Ectodermal cell (in vitro differentiated cells): ENCODE results near the gene MPPED2. TPM values are rescaled to one million over a fixed set of nuclear protein-coding genes. Genes with fewer than 3 reads are reported as not detected.
A peak's percentile ranks its signal among the peaks of the same experiment; 100 is the strongest.

Source experiments
- H3K27ac ChIP-seq: 2 replicates; pipeline ENCODE4 v1.7.0; 2013; ENCODE audit warnings: mild to moderate bottlenecking, low read depth, low read length; ENCODE audit not compliant: insufficient read depth, poor library complexity, severe bottlenecking
- H3K27me3 ChIP-seq: 2 replicates; pipeline ENCODE4 v1.7.0; 2013; ENCODE audit warnings: mild to moderate bottlenecking, low read length; ENCODE audit not compliant: insufficient read depth, control insufficient read depth, poor library complexity, severe bottlenecking
- H3K36me3 ChIP-seq: one replicate; pipeline ENCODE4 v1.7.0; 2013; ENCODE audit warnings: low read length; ENCODE audit not compliant: control insufficient read depth, insufficient read depth
- H3K4me1 ChIP-seq: one replicate; pipeline ENCODE4 v1.7.0; 2013; ENCODE audit warnings: low read length; ENCODE audit not compliant: control insufficient read depth, insufficient read depth
- H3K4me3 ChIP-seq: 2 replicates; pipeline ENCODE4 v1.7.0; 2013; ENCODE audit warnings: low read depth, low read length, control low read depth; ENCODE audit not compliant: insufficient read depth
- H3K9me3 ChIP-seq: 2 replicates; pipeline ENCODE4 v1.7.0; 2013; ENCODE audit warnings: mild to moderate bottlenecking, low read length, moderate library complexity; ENCODE audit not compliant: control insufficient read depth
- WGBS, 2 experiments: methylation state at CpG; one replicate each; pipeline ENCODE4 v1.1.7; 2013; ENCODE audit warnings: missing lambda C conversion rate in 2 of 2; 5-methylcytosine and 5-hydroxymethylcytosine counted together
- polyA plus RNA-seq, 4 experiments: library from polyadenylated mRNA; stranded (reverse); fragments of 50-300 nt; gene quantifications; one replicate each; pipeline ENCODE4 v1.2.3, GENCODE V29; 2013

Gene MPPED2, protein sequence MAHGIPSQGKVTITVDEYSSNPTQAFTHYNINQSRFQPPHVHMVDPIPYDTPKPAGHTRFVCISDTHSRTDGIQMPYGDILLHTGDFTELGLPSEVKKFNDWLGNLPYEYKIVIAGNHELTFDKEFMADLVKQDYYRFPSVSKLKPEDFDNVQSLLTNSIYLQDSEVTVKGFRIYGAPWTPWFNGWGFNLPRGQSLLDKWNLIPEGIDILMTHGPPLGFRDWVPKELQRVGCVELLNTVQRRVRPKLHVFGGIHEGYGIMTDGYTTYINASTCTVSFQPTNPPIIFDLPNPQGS
- polyA plus RNA-seq (2013, experiment 1 of 4): 1.00 TPM
- 1.1 TPM for polyA plus RNA-seq (2013, experiment 2 of 4)
- polyA plus RNA-seq (2013, experiment 3 of 4): 1.2 TPM
- 1.3 TPM for polyA plus RNA-seq (2013, experiment 4 of 4)

DNA sequence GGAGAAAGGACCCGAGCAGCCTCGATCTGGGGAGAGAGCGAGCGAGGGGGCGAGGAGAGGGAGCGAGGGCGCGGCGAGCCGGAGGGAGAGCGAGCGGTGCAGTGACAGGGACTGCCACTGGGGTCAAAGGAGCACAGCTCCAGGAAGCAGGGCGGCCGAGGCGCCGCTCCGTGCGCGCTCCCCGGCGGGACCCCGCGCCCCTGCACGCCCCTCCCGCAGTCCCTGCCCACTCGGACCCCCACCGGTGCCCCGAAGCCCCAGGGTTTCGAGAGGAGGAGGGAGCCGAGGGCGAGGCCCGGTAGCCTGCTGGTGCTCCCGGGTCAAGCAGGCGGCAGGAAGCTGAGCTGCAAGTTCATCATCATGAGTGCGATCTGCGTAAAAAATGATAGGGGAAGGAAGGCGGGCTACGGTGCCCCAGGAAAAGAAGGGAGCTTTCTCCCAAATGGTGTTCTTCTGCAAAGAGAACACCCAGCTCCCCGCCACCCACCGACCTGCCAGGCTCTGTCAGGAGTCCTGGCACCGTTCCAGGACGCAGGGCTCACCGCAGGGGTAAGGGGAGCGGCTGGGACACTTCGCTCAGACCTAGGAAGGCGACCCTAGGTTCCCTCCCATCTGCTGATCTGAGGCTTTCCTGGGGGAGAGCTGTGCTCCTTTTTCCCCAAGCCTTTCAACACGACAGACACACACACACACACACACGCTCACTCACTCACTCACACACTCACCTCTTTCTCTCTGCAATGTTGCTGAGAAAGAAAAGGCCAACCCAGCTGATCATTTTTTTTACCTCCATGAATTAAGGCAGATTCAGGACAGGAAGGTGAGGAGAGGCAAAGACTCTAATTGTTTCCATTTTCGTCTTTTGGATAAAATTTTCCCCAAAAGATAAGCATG, at the start of gene MPPED2:
TSS of gene MPPED2 (minus strand) at position 103 of the 894 bp plus-strand sequence. CDS start 5,980 bp downstream, outside the sequence.
- Histone ChIP-seq H3K27me3 (peaks cover 71% of the 10 kb centered on the region), H3K4me1 (no peaks in the 10 kb centered on the region), H3K9me3 (no peaks in the 10 kb centered on the region), H3K4me3 (peak within 1 kb of the TSS; percentile 59), H3K27ac (no peak within 1 kb of the TSS), H3K36me3 (no peaks in the 10 kb centered on the region)
- WGBS, 2 experiments: 2% methylated on average over 49 of the region's 49 CpGs

GRCh38 chr11:30635401-30635989, 49.3 kb upstream of the MPPED2 start:
- 40 to 47% methylated on average over 13 of the region's 13 CpGs for WGBS, 2 experiments
- Histone ChIP-seq H3K27me3 (no peaks in the 10 kb centered on the region), H3K9me3 (no peaks in the 10 kb centered on the region), H3K36me3 (no peaks in the 10 kb centered on the region), H3K27ac (no peak overlapping the region), H3K4me1 (peaks cover 5% of the 10 kb centered on the region), H3K4me3 (no peak overlapping the region)

GRCh38 chr11:30631148-30631547, 45.0 kb upstream of the MPPED2 start:
- H3K27ac ChIP-seq: no peak overlapping the region
- H3K4me3 ChIP-seq: no peak overlapping the region
- WGBS, 2 experiments: 87 to 97% methylated on average over 3 of the region's 3 CpGs
- H3K36me3 ChIP-seq: no peaks in the 10 kb centered on the region
- no peaks in the 10 kb centered on the region for H3K9me3 ChIP-seq
- H3K4me1 ChIP-seq: peaks cover 5% of the 10 kb centered on the region
- no peaks in the 10 kb centered on the region for H3K27me3 ChIP-seq

DNA sequence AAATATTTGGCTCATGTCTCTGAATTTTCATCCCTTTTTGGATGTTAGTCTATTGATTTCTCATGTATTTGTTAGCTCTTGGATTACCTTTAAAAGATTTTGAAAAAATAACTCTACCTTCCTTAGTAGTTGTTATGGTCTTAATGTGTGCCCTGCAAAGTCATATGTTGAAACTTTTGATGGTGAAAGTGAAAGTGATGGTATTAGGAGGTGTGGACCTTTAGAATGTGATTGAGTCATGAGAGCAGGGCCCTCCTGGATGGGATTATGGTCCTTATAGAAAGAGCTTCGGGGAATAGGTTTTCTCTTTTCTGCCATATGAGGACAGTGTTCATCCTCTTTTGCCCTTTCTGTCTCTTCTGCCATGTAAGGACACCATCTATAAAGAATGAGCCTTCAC, 33.6 kb upstream of the MPPED2 start:
- 95 to 100% methylated on average over 1 of the region's 1 CpG for WGBS, 2 experiments
- no peak overlapping the region for H3K4me3 ChIP-seq
- no peak overlapping the region for H3K27ac ChIP-seq
- no peaks in the 10 kb centered on the region for H3K9me3 ChIP-seq
- no peaks in the 10 kb centered on the region for H3K4me1 ChIP-seq
- H3K27me3 ChIP-seq: no peaks in the 10 kb centered on the region
- H3K36me3 ChIP-seq: no peaks in the 10 kb centered on the region

- no peaks in the 10 kb centered on the region for H3K27me3 ChIP-seq
- no peaks in the 10 kb centered on the region for H3K4me1 ChIP-seq
- H3K27ac ChIP-seq: no peak overlapping the region
- H3K9me3 ChIP-seq: no peaks in the 10 kb centered on the region
- H3K4me3 ChIP-seq: no peak overlapping the region
- no peaks in the 10 kb centered on the region for H3K36me3 ChIP-seq
Measured at GRCh38 chr11:30617762-30618161, 31.6 kb upstream of the MPPED2 start.

DNA sequence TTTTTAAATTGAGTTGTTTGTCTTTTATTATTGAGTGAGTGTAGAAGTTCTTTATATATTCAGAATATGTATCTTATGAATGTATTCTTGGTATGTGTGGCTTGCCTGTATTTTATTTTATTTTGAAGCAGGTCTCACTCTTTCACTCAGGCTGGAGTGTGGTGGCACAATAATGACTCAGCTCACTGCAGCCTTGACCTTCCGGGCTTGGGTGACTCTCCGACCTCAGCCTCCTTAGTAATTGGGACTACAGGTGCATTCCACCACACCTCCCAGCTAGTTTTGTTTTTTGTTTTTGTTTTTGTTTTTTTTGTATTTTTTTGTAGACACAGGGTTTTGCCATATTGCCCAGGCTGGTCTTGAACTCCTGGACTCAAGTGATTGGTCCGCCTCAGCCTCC, 24.5 kb upstream of the MPPED2 start:
- no peak overlapping the region for H3K4me3 ChIP-seq
- no peaks in the 10 kb centered on the region for H3K36me3 ChIP-seq
- no peak overlapping the region for H3K27ac ChIP-seq
- WGBS, 2 experiments: 82 to 84% methylated on average over 3 of the region's 3 CpGs
- no peaks in the 10 kb centered on the region for H3K9me3 ChIP-seq
- no peaks in the 10 kb centered on the region for H3K4me1 ChIP-seq
- H3K27me3 ChIP-seq: no peaks in the 10 kb centered on the region

GRCh38 chr11:30608534-30608933, 22.4 kb upstream of the MPPED2 start:
- Histone ChIP-seq H3K27ac (no peak overlapping the region), H3K9me3 (no peaks in the 10 kb centered on the region), H3K4me1 (no peaks in the 10 kb centered on the region)

GRCh38 chr11:30605036-30605605, 19.0 kb upstream of the MPPED2 start:
- 89 to 94% methylated on average over 3 of the region's 3 CpGs for WGBS, 2 experiments
- Histone ChIP-seq H3K27ac (no peak overlapping the region), H3K4me3 (no peak overlapping the region), H3K9me3 (no peaks in the 10 kb centered on the region), H3K36me3 (no peaks in the 10 kb centered on the region), H3K27me3 (no peaks in the 10 kb centered on the region), H3K4me1 (no peaks in the 10 kb centered on the region)

More at GRCh38 chr11:30608534-30608933, 22.4 kb upstream of the MPPED2 start:
- H3K36me3 ChIP-seq: no peaks in the 10 kb centered on the region
- H3K27me3 ChIP-seq: no peaks in the 10 kb centered on the region
- no peak overlapping the region for H3K4me3 ChIP-seq

DNA sequence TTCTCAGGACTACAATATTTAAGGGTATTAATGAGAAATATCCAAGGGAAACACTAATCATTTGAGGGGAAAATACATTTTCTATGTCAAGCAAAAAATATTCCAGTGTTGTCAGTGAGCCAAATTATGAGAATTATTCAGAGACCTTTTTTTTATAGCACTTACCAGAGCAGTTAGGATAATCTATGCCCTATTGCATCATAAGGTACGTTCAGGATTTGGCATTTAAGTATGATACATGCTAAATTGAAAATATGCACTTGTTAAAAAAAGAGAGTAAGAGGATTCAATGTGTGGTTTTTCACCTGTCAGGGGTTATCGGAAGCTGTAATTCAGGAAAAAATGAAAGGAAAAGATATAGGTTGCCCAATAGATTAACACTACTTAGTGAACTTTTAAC, 17.2 kb upstream of the MPPED2 start:
- Histone ChIP-seq H3K36me3 (no peaks in the 10 kb centered on the region), H3K27me3 (no peaks in the 10 kb centered on the region), H3K4me3 (no peak overlapping the region), H3K27ac (no peak overlapping the region), H3K9me3 (no peaks in the 10 kb centered on the region), H3K4me1 (no peaks in the 10 kb centered on the region)
- 97 to 98% methylated on average over 2 of the region's 2 CpGs for WGBS, 2 experiments

DNA sequence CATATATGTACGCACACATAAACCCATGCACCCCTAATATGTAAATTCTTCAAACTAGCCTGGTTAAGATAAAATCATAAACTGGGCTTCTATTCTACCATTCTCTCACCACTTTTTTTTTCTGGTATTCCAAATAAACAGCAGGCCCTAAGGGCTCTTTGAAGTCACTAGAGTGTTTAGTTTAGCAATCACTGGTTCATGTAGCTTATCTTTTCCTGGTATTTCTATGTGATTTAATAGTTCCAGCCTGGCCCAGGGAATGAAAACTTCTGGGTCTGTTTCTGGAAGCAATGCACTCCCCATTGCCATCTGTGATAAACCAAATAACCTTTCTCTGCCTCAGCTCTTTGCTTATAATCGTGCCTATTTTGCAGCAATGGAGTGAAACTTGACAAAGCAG, 10.7 kb upstream of the MPPED2 start:
- Histone ChIP-seq H3K27ac (no peak overlapping the region), H3K4me1 (peaks cover 16% of the 10 kb centered on the region), H3K27me3 (no peaks in the 10 kb centered on the region), H3K36me3 (no peaks in the 10 kb centered on the region), H3K4me3 (no peak overlapping the region), H3K9me3 (no peaks in the 10 kb centered on the region)
- WGBS, 2 experiments: 72 to 92% methylated on average over 2 of the region's 2 CpGs
